ENCODE data around the gene COL11A2.

DNA sequence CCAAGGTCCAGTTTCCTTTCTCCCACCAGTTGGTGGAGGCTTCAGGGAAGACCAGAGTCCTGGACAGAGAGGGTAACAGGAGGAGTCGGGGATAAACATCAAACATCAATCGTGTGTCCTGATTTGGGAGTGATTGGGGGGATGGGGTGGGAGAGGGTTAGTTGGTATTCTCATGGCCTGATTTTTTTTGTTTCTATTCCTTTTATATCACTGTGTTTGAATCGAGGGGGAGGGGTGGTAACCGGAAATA, 11.8 kb upstream of the COL11A2 start:
- no peak for TF ChIP-seq EGR1 (IDR thresholded peaks at IDR 0.05)
- TF ChIP-seq TEAD4 (IDR thresholded peaks at IDR 0.05), result no peak
- TF ChIP-seq, protein P1, sequence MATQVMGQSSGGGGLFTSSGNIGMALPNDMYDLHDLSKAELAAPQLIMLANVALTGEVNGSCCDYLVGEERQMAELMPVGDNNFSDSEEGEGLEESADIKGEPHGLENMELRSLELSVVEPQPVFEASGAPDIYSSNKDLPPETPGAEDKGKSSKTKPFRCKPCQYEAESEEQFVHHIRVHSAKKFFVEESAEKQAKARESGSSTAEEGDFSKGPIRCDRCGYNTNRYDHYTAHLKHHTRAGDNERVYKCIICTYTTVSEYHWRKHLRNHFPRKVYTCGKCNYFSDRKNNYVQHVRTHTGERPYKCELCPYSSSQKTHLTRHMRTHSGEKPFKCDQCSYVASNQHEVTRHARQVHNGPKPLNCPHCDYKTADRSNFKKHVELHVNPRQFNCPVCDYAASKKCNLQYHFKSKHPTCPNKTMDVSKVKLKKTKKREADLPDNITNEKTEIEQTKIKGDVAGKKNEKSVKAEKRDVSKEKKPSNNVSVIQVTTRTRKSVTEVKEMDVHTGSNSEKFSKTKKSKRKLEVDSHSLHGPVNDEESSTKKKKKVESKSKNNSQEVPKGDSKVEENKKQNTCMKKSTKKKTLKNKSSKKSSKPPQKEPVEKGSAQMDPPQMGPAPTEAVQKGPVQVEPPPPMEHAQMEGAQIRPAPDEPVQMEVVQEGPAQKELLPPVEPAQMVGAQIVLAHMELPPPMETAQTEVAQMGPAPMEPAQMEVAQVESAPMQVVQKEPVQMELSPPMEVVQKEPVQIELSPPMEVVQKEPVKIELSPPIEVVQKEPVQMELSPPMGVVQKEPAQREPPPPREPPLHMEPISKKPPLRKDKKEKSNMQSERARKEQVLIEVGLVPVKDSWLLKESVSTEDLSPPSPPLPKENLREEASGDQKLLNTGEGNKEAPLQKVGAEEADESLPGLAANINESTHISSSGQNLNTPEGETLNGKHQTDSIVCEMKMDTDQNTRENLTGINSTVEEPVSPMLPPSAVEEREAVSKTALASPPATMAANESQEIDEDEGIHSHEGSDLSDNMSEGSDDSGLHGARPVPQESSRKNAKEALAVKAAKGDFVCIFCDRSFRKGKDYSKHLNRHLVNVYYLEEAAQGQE (IDR thresholded peaks at IDR 0.05; ENCODE audit: low read depth), result no peak
- no peak for TF ChIP-seq CEBPB (IDR thresholded peaks at IDR 0.05)
- TF ChIP-seq TAF1 (IDR thresholded peaks at IDR 0.05; ENCODE audit: low read depth), result no peak
- no peak for TF ChIP-seq EP300 (IDR thresholded peaks at IDR 0.05; ENCODE audit: borderline replicate concordance)
- no peak for TF ChIP-seq YY1 (IDR thresholded peaks at IDR 0.05; ENCODE audit: low read depth)
- no peak for TF ChIP-seq NFIC (IDR thresholded peaks at IDR 0.05)
- no peak for TF ChIP-seq MAX (IDR thresholded peaks at IDR 0.05)
- TF ChIP-seq USF1 (IDR thresholded peaks at IDR 0.05), result no peak
- no peak for TF ChIP-seq TCF12 (IDR thresholded peaks at IDR 0.05; ENCODE audit: low read depth)
- TF ChIP-seq FOXM1 (IDR thresholded peaks at IDR 0.05; ENCODE audit: borderline replicate concordance, low read depth), result no peak
- no peak for TF ChIP-seq RAD21 (IDR thresholded peaks at IDR 0.05; ENCODE audit: low read depth)
